A549 (cell line): ENCODE data around the gene PRKAG2. TPM values are rescaled to one million over a fixed set of nuclear protein-coding genes. Genes with fewer than 3 reads are reported as not detected.

Experiments used
- ATAC-seq, 2 experiments: fragments of 200-7000 bp in 1 of 2; fragments of >200 bp in 1 of 2; cut with Nextera tagmentation in 1 of 2; cut with Tn5 transposase in 1 of 2; 3 replicates each; pipeline versions ENCODE4 v1.8.0 to v1.9.1; 2018 to 2020; ENCODE audit warnings: mild to moderate bottlenecking in 1 of 2, moderate library complexity in 1 of 2
- CTCF ChIA-PET: fragments of 300-600 bp; sonication (Branson Sonifier 250); formaldehyde crosslinking; extraction: SDS; loops from one replicate; lab custom pipeline; 2021; ENCODE audit warnings: antibody characterized with exemption, inconsistent platforms; lab: Yijun Ruan, JAX
- POLR2A ChIA-PET: fragments of 350-600 bp; formaldehyde crosslinking; extraction: SDS; loops from one replicate; lab custom pipeline; 2021; ENCODE audit warnings: antibody characterized with exemption, inconsistent platforms; lab: Yijun Ruan, JAX
- DNase-seq, 2 experiments: peaks; one replicate each; pipeline versions ENCODE4 v3.0.0 to v3.0.0-alpha.2; 2011 to 2016; ENCODE audit warnings: low read depth in 1 of 2, low spot score in 1 of 2
- FAIRE-seq: peaks from 2 replicates; lab custom pipeline; 2011; peaks lifted over from hg19 to GRCh38; lab: Jason Lieb, UNC
- H3K27ac ChIP-seq, 2 experiments: fragments of >200 bp; sonication (Bioruptor Twin); formaldehyde crosslinking; 3 replicates each; pipeline ENCODE4 v1.5.1; 2016 to 2017
- H3K4me1 ChIP-seq: fragments of >200 bp; sonication (Bioruptor Twin); formaldehyde crosslinking; 3 replicates; pipeline ENCODE4 v1.6.1; 2016
- H3K4me2 ChIP-seq: fragments of >200 bp; sonication (Bioruptor Twin); formaldehyde crosslinking; 3 replicates; pipeline ENCODE4 v1.6.1; 2016
- H3K4me3 ChIP-seq: fragments of >200 bp; sonication (Bioruptor Twin); formaldehyde crosslinking; 3 replicates; pipeline ENCODE4 v1.5.1; 2016
- H3K9me3 ChIP-seq: fragments of >200 bp; sonication (Bioruptor Twin); formaldehyde crosslinking; 3 replicates; pipeline ENCODE4 v1.6.1; 2016
- CEBPB ChIP-seq, 2 experiments: fragments of >200 bp in 1 of 2; sonication (Bioruptor Twin) in 1 of 2; formaldehyde crosslinking in 1 of 2; IDR thresholded peaks; 2 replicates each; pipeline ENCODE4 v1.6.1; 2012 to 2016
- CHD4 ChIP-seq: fragments of 200-600 bp; sonication (generic); IDR thresholded peaks from 2 replicates; pipeline ENCODE4 v1.6.1; 2016; ENCODE audit warnings: antibody characterized with exemption, mild to moderate bottlenecking, borderline replicate concordance
- E2F6 ChIP-seq: IDR thresholded peaks from 2 replicates; pipeline ENCODE4 v1.6.1; 2012; ENCODE audit warnings: low read depth, borderline replicate concordance
- EHF ChIP-seq: fragments of 250-450 bp; sonication (Bioruptor Pico); IDR thresholded peaks from 2 replicates; pipeline ENCODE4 v1.5.0; 2020; ENCODE audit warnings: mild to moderate bottlenecking
- EHMT2 ChIP-seq: fragments of 200-600 bp; sonication (generic); IDR thresholded peaks from 2 replicates; pipeline ENCODE4 v1.6.1; 2016; ENCODE audit warnings: antibody characterized with exemption, low read depth, mild to moderate bottlenecking, moderate library complexity
- ESRRA ChIP-seq: fragments of 150-350 bp; IDR thresholded peaks from 2 replicates; pipeline ENCODE4 v1.6.1; 2014; ENCODE audit warnings: mild to moderate bottlenecking, low read length, borderline replicate concordance
- FOSB ChIP-seq: fragments of 250-450 bp; sonication (Bioruptor Pico); IDR thresholded peaks from 2 replicates; pipeline ENCODE4 v1.5.0; 2020; ENCODE audit warnings: mild to moderate bottlenecking, moderate library complexity
- FOXS1 ChIP-seq: fragments of 250-450 bp; sonication (Bioruptor Pico); IDR thresholded peaks from 2 replicates; pipeline ENCODE4 v1.5.0; 2020; ENCODE audit warnings: mild to moderate bottlenecking, moderate library complexity
- HOXB13 ChIP-seq: fragments of 250-450 bp; sonication (Bioruptor Pico); IDR thresholded peaks from 2 replicates; pipeline ENCODE4 v1.5.0; 2020; ENCODE audit warnings: low read depth, mild to moderate bottlenecking, moderate library complexity
- JUN ChIP-seq, 2 experiments: fragments of >200 bp; sonication (Bioruptor Twin); formaldehyde crosslinking; IDR thresholded peaks; 2 replicates in 1 of 2; 3 replicates in 1 of 2; pipeline ENCODE4 v1.6.1; 2016 to 2017
- KDM5A ChIP-seq: fragments of 200-600 bp; sonication (generic); IDR thresholded peaks from 2 replicates; pipeline ENCODE4 v1.6.1; 2016; ENCODE audit warnings: antibody characterized with exemption, mild to moderate bottlenecking
- MAX ChIP-seq: IDR thresholded peaks from 2 replicates; pipeline ENCODE4 v1.6.1; 2012
- MYC ChIP-seq: IDR thresholded peaks from 2 replicates; pipeline ENCODE4 v1.6.1; 2012; ENCODE audit warnings: mild to moderate bottlenecking, inconsistent platforms, low read length, improper control_type of control experiment, borderline replicate concordance
- NR3C1 ChIP-seq: fragments of >200 bp; sonication (Bioruptor Twin); formaldehyde crosslinking; IDR thresholded peaks from 3 replicates; pipeline ENCODE4 v1.6.1; 2017
- PHF8 ChIP-seq: fragments of 200-600 bp; sonication (generic); IDR thresholded peaks from 2 replicates; pipeline ENCODE4 v1.6.1; 2016; ENCODE audit warnings: low read depth, mild to moderate bottlenecking, antibody characterized with exemption, moderate library complexity, borderline replicate concordance
- POLR2A ChIP-seq: IDR thresholded peaks from 2 replicates; pipeline ENCODE4 v1.6.1; 2012; ENCODE audit warnings: mild to moderate bottlenecking, low read length
- POLR2AphosphoS2 ChIP-seq: conservative IDR thresholded peaks from 2 replicates; pipeline ENCODE4 v1.6.1; 2012; ENCODE audit warnings: low read length, improper control_type of control experiment, inconsistent platforms
- RAD21 ChIP-seq, 2 experiments: fragments of >200 bp in 1 of 2; sonication (Bioruptor Twin) in 1 of 2; formaldehyde crosslinking in 1 of 2; IDR thresholded peaks in 1 of 2; conservative IDR thresholded peaks in 1 of 2; 2 replicates in 1 of 2; 3 replicates in 1 of 2; pipeline ENCODE4 v1.6.1; 2012 to 2018; ENCODE audit warnings: inconsistent platforms in 1 of 2
- RARB ChIP-seq: fragments of 250-450 bp; sonication (Bioruptor Pico); IDR thresholded peaks from 2 replicates; pipeline ENCODE4 v1.8.0; 2021; ENCODE audit warnings: mild to moderate bottlenecking, moderate library complexity
- RCOR1 ChIP-seq: fragments of 150-350 bp; IDR thresholded peaks from 2 replicates; pipeline ENCODE4 v1.6.1; 2014; ENCODE audit warnings: antibody characterized with exemption, low read length, low read depth
- REST ChIP-seq: fragments of 200-600 bp; sonication (generic); IDR thresholded peaks from 2 replicates; pipeline ENCODE4 v1.6.1; 2016; ENCODE audit warnings: antibody characterized with exemption, mild to moderate bottlenecking, moderate library complexity
- RFX5 ChIP-seq: fragments of 450-650 bp; IDR thresholded peaks from 2 replicates; pipeline ENCODE4 v1.7.1; 2014; ENCODE audit warnings: antibody characterized with exemption, mild to moderate bottlenecking, moderate library complexity
- RNF2 ChIP-seq: fragments of 200-600 bp; sonication (generic); IDR thresholded peaks from 2 replicates; pipeline ENCODE4 v1.6.1; 2016; ENCODE audit warnings: low read depth, mild to moderate bottlenecking, antibody characterized with exemption, moderate library complexity, borderline replicate concordance
- USF2 ChIP-seq: fragments of 450-650 bp; IDR thresholded peaks from 2 replicates; pipeline ENCODE4 v1.6.1; 2014; ENCODE audit warnings: antibody characterized with exemption
- ZC3H11A ChIP-seq: fragments of 450-650 bp; IDR thresholded peaks from 2 replicates; pipeline ENCODE4 v1.6.1; 2014; ENCODE audit warnings: antibody characterized with exemption, mild to moderate bottlenecking
- ZFP36 ChIP-seq: fragments of 450-650 bp; IDR thresholded peaks from 2 replicates; pipeline ENCODE4 v1.6.1; 2014; ENCODE audit warnings: borderline replicate concordance; ENCODE audit not compliant: partially characterized antibody
- ZSCAN20 ChIP-seq: fragments of 250-450 bp; sonication (Bioruptor Pico); IDR thresholded peaks from 2 replicates; pipeline ENCODE4 v1.8.0; 2022; ENCODE audit warnings: mild to moderate bottlenecking, moderate library complexity
- WGBS: methylation state at CpG from one replicate; pipeline ENCODE4 v1.1.6; 2017; ENCODE audit errors: missing lambda C conversion rate; 5-methylcytosine and 5-hydroxymethylcytosine counted together
- polyA plus RNA-seq, 4 experiments: library from polyadenylated mRNA; depleted of rRNA in 3 of 4; stranded (reverse); fragments of >200 nt; fragmentation: RNase III in 1 of 4; extraction: RNeasy Plus Mini Kit Qiagen cat#74134 plus additional on column Dnase treatment in 1 of 4; gene quantifications; 2 replicates in 3 of 4; 3 replicates in 1 of 4; pipeline ENCODE4 v1.2.3, GENCODE V29; 2011 to 2017

Gene PRKAG2
- polyA plus RNA-seq, 2 of the 4 experiments (the other 2 are of a cell fraction) = 26.5 to 31.7 TPM

GRCh38 chr7:151716323-151716722, 160.6 kb downstream of the PRKAG2 start (continued):
- no peak for TF ChIP-seq KDM5A

GRCh38 chr7:151715666-151716315, 161.1 kb downstream of the PRKAG2 start:
- ChIA-PET CTCF (interaction anchor here (1.8 kb wide), 1 partner anchor 10 kb away, joined by 6 read pairs; no protein-coding TSS in a partner anchor), POLR2A (no interaction called here)
- H3K9me3 ChIP-seq = no peaks in the 10 kb centered on the region
- FAIRE-seq = no peak
- peaks cover 42% of the 10 kb centered on the region for H3K4me1 ChIP-seq
- peak overlapping the region; percentile 32 to 71 for H3K27ac ChIP-seq
- no peak overlapping the region for H3K4me3 ChIP-seq
- DNase-seq = peak in 1 of 2 experiments; percentile 37
- peak overlapping the region; percentile 63 for H3K4me2 ChIP-seq
- ATAC-seq = peak; percentile 21 to 28; a peak in 4 of 6 replicates
- TF ChIP-seq RFX5 = no peak
- no peak for TF ChIP-seq PHF8
- TF ChIP-seq POLR2A = no peak
- no peak for TF ChIP-seq RARB (CRISPR knock-in tag)
- TF ChIP-seq JUN (IDR thresholded peaks at IDR 0.05) = no peak
- TF ChIP-seq MAX = no peak
- TF ChIP-seq EHMT2 = no peak
- TF ChIP-seq REST = no peak
- TF ChIP-seq FOXS1 = no peak
- TF ChIP-seq, all 56 proteins: peak for 0
- 46% methylated on average over 14 of the region's 14 CpGs for WGBS

GRCh38 chr7:151714201-151714600, 162.7 kb downstream of the PRKAG2 start:
- ChIA-PET CTCF (interaction anchor here (1.0 to 1.8 kb wide), 2 partner anchors 8 to 57 kb away, joined by 3 to 6 read pairs; no protein-coding TSS in a partner anchor), POLR2A (no interaction called here)
- WGBS = 91% methylated on average over 24 of the region's 24 CpGs
- Histone ChIP-seq H3K4me2 (no peak overlapping the region), H3K4me1 (peaks cover 42% of the 10 kb centered on the region), H3K4me3 (no peak overlapping the region), H3K9me3 (no peaks in the 10 kb centered on the region), H3K27ac (peak overlapping the region in 1 of 2 experiments; percentile 35; a peak in 2 of 6 replicates)
- DNase-seq (no peak), ATAC-seq (no peak), FAIRE-seq (no peak)
- TF ChIP-seq ZFP36 (no peak), EHF (no peak), RARB (CRISPR knock-in tag) (no peak), NR3C1 (no peak), EHMT2 (no peak), CEBPB (IDR thresholded peaks at IDR 0.05) (no peak)

GRCh38 chr7:151712810-151713125, 164.1 kb downstream of the PRKAG2 start:
- Histone ChIP-seq H3K9me3 (no peaks in the 10 kb centered on the region), H3K4me3 (no peak overlapping the region), H3K4me1 (peaks cover 38% of the 10 kb centered on the region), H3K27ac (peak overlapping the region in 1 of 2 experiments; percentile 79; a peak in 3 of 6 replicates), H3K4me2 (no peak overlapping the region)
- no peak for DNase-seq
- 87% methylated on average over 7 of the region's 7 CpGs for WGBS
- FAIRE-seq = no peak
- ChIA-PET CTCF (interaction anchor here (1.1 to 1.5 kb wide), 3 partner anchors 10 to 80 kb away, joined by 3 to 5 read pairs (median 3); no protein-coding TSS in a partner anchor), POLR2A (no interaction called here)
- ATAC-seq = no peak
- TF ChIP-seq USF2 (no peak), MYC (no peak), HOXB13 (CRISPR knock-in tag) (no peak), E2F6 (no peak), CHD4 (no peak), ESRRA (no peak), POLR2A (no peak), RNF2 (no peak), EHMT2 (no peak), PHF8 (no peak), RCOR1 (no peak), FOXS1 (no peak), POLR2AphosphoS2 (no peak), FOSB (CRISPR knock-in tag) (no peak), CEBPB (IDR thresholded peaks at IDR 0.05) (no peak), ZSCAN20 (CRISPR knock-in tag) (no peak), ZC3H11A (no peak), RAD21 (conservative IDR thresholded peaks at IDR 0.05 in 1 of 2, IDR thresholded peaks at IDR 0.05 in 1 of 2) (no peak)
